ENCODE data around the gene EIF3K.

Gene EIF3K

GRCh38 chr19:38647368-38647965 lies 28.5 kb downstream of the EIF3K start, which contains the start of gene ACTN4 (continued):
- TF ChIP-seq ZBTB20 (tag by site-specific recombination; IDR thresholded peaks at IDR 0.05) (no peak), SCRT2 (tag by site-specific recombination; IDR thresholded peaks at IDR 0.05) (peak; percentile 62), SCRT1 (tag by site-specific recombination; IDR thresholded peaks at IDR 0.05; ENCODE audit: borderline replicate concordance) (no peak), ZNF266 (tag by site-specific recombination; IDR thresholded peaks at IDR 0.05; ENCODE audit: low read depth) (peak; percentile 4; the same call in 1 of the 2 replicates), ZSCAN23 (tag by site-specific recombination; IDR thresholded peaks at IDR 0.05) (0 out of 2 replicates have a peak, but pooled peaks have one; percentile 64), ZNF514 (tag by site-specific recombination; IDR thresholded peaks at IDR 0.05) (no peak), ZNF175 (tag by site-specific recombination; IDR thresholded peaks at IDR 0.05) (no peak)
- TF ChIP-seq, protein P1, sequence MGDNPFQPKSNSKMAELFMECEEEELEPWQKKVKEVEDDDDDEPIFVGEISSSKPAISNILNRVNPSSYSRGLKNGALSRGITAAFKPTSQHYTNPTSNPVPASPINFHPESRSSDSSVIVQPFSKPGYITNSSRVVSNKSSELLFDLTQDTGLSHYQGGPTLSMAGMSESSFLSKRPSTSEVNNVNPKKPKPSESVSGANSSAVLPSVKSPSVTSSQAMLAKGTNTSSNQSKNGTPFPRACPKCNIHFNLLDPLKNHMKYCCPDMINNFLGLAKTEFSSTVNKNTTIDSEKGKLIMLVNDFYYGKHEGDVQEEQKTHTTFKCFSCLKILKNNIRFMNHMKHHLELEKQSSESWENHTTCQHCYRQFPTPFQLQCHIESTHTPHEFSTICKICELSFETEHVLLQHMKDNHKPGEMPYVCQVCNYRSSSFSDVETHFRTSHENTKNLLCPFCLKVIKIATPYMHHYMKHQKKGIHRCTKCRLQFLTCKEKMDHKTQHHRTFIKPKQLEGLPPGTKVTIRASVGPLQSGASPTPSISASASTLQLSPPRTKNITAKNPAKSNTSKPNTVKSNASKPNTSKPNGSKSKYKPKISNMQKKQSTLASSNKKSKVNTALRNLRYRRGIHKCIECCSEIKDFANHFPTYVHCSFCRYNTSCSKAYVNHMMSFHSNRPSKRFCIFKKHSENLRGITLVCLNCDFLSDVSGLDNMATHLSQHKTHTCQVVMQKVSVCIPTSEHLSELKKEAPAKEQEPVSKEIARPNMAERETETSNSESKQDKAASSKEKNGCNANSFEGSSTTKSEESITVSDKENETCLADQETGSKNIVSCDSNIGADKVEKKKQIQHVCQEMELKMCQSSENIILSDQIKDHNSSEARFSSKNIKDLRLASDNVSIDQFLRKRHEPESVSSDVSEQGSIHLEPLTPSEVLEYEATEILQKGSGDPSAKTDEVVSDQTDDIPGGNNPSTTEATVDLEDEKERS (tag by site-specific recombination; IDR thresholded peaks at IDR 0.05), result no peak

- H3K36me3 ChIP-seq (ENCODE audit: control insufficient read depth in 2 of 2, insufficient read depth in 1 of 2, low read length in 2 of 2), result peaks cover 0 to 5% of the 10 kb centered on the region in 2 experiments; a peak in 1 of 3 replicates
- peaks cover 43% of the 10 kb centered on the region for H3K4me1 ChIP-seq (ENCODE audit: control insufficient read depth, insufficient read depth, low read length)
- peaks cover 2% of the 10 kb centered on the region; the same call in 1 of the 2 replicates for H3K9me3 ChIP-seq (ENCODE audit: control insufficient read depth, insufficient read depth, low read depth, low read length)
- ChIA-PET CTCF (interaction anchor here (0.7 to 8.2 kb wide), 20 partner anchors 10 to 749 kb away, joined by 3 to 85 read pairs (median 4); partner anchors contain the start of genes FAM98C, MRPS12 and SARS2), POLR2A (interaction anchor here (0.6 to 6.3 kb wide), 41 partner anchors 9 to 788 kb away, joined by 3 to 122 read pairs (median 8); partner anchors contain the start of genes ECH1, EIF3K, FAM98C and MAP4K1)
- peak overlapping the region; percentile 96 for H3K27ac ChIP-seq (ENCODE audit: extremely low read depth, low read depth, low read length)
- H3K4me3 ChIP-seq (ENCODE audit: low read depth, low read length), result peak overlapping the region; percentile 84
- TF ChIP-seq FEZF1 (tag by site-specific recombination; IDR thresholded peaks at IDR 0.05) (0 out of 2 replicates have a peak, but pooled peaks have one; percentile 4), ZNF621 (tag by site-specific recombination; IDR thresholded peaks at IDR 0.05) (no peak), ZFP69B (tag by site-specific recombination; IDR thresholded peaks at IDR 0.05) (0 out of 2 replicates have a peak, but pooled peaks have one; percentile 6), ZNF335 (tag by site-specific recombination; conservative IDR thresholded peaks at IDR 0.05) (peak; percentile 53), ZNF76 (tag by site-specific recombination; IDR thresholded peaks at IDR 0.05; ENCODE audit: borderline replicate concordance, low read depth) (peak; percentile 85), ZNF660 (tag by site-specific recombination; IDR thresholded peaks at IDR 0.05) (no peak), MYNN (tag by site-specific recombination; IDR thresholded peaks at IDR 0.05; ENCODE audit: borderline replicate concordance) (no peak), ZNF48 (tag by site-specific recombination; IDR thresholded peaks at IDR 0.05) (no peak), RBAK (tag by site-specific recombination; IDR thresholded peaks at IDR 0.05) (peak; percentile 64; the same call in 1 of the 2 replicates), ZBTB48 (tag by site-specific recombination; IDR thresholded peaks at IDR 0.05) (peak; percentile 14), PRDM1 (tag by site-specific recombination; IDR thresholded peaks at IDR 0.05) (no peak), ZNF37A (tag by site-specific recombination; IDR thresholded peaks at IDR 0.05) (no peak), ZSCAN16 (tag by site-specific recombination; IDR thresholded peaks at IDR 0.05) (no peak), ZNF292 (tag by site-specific recombination; IDR thresholded peaks at IDR 0.05; ENCODE audit: borderline replicate concordance, low read depth) (peak; percentile 26; the same call in 1 of the 2 replicates), ZNF623 (tag by site-specific recombination; IDR thresholded peaks at IDR 0.05) (peak; percentile 35; the same call in 1 of the 2 replicates), ZNF639 (tag by site-specific recombination; IDR thresholded peaks at IDR 0.05) (peak; percentile 14; the same call in 1 of the 2 replicates), ZNF513 (tag by site-specific recombination; IDR thresholded peaks at IDR 0.05) (no peak)
- TF ChIP-seq, protein P2, sequence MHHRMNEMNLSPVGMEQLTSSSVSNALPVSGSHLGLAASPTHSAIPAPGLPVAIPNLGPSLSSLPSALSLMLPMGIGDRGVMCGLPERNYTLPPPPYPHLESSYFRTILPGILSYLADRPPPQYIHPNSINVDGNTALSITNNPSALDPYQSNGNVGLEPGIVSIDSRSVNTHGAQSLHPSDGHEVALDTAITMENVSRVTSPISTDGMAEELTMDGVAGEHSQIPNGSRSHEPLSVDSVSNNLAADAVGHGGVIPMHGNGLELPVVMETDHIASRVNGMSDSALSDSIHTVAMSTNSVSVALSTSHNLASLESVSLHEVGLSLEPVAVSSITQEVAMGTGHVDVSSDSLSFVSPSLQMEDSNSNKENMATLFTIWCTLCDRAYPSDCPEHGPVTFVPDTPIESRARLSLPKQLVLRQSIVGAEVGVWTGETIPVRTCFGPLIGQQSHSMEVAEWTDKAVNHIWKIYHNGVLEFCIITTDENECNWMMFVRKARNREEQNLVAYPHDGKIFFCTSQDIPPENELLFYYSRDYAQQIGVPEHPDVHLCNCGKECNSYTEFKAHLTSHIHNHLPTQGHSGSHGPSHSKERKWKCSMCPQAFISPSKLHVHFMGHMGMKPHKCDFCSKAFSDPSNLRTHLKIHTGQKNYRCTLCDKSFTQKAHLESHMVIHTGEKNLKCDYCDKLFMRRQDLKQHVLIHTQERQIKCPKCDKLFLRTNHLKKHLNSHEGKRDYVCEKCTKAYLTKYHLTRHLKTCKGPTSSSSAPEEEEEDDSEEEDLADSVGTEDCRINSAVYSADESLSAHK (tag by site-specific recombination; IDR thresholded peaks at IDR 0.05), result 0 out of 2 replicates have a peak, but pooled peaks have one; percentile 2
Measured at GRCh38 chr19:38647966-38648768, 29.2 kb downstream of the EIF3K start.

Data from HEK293 (cell line).